ENCODE data around the gene RBM20.
"Not testable (repeated sequence)": the region's sequence is repeated elsewhere in the genome, so short reads cannot be mapped to it uniquely, and the experiment has no call there.

RBM20 gene

DNA sequence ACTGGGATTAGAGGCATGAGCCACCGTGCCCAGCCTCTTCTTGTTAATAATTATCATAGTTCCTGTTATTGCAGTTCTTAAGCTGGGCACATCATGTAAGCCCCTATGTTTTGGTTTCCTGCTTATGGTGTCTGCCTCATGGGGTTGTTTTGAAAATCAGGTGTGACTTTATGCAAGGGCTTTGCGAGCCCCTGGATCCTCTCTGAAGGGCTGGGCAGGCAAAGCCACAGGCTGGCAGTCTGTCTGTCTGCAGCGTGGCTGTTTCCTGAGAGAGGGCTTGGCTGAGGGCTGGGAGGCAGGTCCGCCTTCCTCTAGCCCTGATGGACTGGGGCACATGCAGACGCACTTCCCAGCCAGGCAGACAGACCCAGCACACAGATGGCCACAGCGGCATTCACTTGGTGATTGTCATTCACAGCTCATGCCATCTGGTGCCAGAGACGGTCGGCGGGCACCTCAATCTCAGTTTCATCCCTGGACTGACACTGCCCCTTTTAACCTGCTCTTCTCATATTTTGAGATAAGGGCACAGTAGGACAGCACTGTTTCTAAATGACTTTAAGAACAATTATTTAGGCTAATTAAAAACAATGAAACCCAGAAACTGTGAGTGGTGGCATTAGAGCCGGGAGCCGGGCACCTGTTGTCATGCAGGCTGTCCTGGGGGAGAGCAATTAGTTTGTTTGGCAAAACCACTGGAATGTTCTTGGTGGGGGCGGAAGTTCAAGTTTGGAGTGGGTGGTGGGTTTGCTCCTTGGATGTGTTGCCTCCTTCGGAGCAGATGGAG is 35.5 kb downstream of the RBM20 start:
- no peak for DNase-seq (ENCODE audit: low read depth)

DNA sequence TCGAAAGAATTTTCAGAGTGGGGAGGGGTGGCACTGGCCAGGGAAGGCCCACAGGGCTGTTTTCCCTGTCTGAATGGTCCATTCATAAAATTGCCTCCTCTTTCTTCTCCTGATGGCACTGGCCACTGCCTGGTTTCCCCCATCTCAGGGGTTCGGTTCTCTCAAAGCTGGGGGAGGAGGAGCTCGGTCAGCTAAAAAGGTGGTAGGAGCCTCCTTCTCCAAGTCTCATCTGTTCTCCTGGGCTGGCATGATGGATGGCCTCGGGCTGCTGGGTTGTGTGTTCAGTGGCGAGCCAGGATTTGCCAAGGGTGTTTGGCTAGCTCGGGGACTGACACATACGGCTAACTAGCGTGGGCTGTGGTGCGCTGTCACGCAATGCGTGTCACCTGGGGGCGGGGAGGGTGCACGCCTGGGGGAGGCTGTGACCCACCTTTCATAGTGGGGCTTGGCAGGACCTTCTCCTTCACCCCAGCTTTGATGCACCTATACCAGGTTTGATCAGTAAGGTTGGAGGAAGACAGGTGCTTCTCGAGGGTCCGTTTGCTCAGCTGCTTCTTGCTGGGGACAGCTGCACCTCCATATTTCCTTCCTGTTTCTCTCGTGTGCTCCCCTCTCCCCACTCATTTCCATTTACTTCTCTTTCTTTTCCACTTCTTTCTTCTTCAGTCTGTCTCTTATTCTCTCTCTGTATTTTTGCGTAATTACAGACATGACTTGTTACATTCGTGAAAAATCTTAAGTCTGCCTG is 36.3 kb downstream of the RBM20 start:
- DNase-seq (ENCODE audit: low read depth) = no peak

DNA sequence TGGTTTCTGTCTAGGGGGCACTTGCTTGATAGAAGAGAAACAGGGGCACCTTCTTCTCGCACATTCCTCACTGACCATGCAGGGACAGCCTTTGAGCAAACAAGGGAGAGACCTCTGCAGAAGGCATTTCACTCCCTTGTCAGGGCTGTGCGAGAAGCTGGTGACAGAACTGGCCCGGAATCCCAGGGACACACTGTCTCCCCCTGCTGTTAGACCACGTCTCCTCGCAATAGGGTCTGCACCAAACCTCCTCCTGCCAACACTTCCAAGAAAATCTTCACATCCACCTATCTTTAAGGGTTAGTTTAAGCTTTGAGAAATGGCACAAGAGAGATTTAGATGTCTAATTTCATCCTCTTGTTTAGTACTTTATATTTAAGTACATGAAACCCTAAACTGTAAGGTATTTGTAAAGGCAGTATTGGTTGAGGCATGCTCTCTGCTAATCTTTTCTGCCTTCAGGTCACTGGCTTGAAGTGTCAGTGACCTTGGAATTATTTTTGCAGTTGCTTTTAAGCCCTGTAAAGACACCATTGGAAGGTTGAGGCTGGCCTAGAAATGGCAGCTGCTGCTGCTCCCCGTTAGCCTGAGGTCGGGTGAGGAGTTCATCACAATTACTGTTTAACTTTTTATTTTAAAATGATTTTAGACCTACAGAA is 37.0 kb downstream of the RBM20 start:
- no peak for DNase-seq (ENCODE audit: low read depth)

DNA sequence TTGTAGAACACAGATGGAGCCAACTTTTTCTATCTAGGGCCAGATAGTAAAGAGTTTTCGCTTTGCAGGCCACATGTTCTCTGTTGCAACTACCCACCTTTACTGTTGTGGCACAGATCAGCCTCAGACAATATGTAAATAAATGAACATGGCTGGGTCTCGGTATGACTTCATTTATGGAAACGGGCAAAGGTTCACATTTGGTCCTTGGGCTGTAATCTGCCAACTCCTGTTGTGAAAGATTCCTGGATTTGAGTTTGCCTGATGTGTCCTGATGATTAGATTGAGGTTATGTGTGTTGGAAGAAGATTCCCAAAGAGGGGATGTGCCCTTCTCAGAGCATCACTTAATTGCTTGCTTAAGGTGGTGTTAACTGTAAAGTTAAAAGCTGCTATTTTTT is 38.2 kb downstream of the RBM20 start:
- no peak for DNase-seq (ENCODE audit: low read depth)

- DNase-seq (ENCODE audit: low read depth) = no peak
These were observed 40.8 kb downstream of the RBM20 start for GRCh38 chr10:110684800-110685446.

DNA sequence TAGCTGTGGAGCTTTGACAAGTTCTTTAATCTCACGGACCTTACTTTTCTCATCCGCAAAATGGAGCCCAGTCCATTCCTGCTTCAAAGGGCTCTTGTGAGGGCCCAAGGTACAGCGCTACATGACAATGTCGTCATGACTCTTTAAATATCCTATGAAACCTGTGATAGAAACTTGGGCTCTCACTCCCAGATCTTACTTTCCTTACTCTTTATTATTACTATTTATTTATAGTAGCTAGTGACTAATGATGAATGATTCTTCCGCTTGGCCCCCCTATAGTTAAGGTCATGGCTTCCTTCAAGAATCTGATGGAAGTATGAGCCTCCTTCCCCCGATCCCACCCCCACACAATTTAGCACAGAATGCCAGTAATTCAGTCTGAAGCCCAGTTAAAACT is 41.9 kb downstream of the RBM20 start:
- DNase-seq (ENCODE audit: low read depth) = no peak

DNA sequence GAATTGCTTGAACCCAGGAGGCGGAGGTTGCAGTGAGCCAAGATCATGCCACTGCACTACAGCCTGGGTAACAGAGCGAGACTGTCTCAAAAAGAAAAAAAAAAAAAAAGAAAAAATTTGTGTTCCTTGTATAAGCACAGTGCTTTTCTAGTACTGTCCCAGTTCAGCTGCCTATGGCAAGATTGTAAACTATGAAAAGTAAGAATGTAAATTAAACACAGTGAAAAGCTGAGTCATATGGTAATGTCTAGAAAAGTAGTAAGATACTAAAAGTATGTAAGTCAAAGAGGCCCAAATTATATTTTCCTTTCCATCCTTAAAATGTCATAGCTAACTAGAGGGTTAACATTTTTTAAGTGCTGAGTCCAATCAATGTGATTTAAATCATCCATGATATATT is 42.8 kb downstream of the RBM20 start:
- no peak for DNase-seq (ENCODE audit: low read depth)

GRCh38 chr10:110687400-110687799 is 43.3 kb downstream of the RBM20 start:
- DNase-seq (ENCODE audit: low read depth) = no peak

DNA sequence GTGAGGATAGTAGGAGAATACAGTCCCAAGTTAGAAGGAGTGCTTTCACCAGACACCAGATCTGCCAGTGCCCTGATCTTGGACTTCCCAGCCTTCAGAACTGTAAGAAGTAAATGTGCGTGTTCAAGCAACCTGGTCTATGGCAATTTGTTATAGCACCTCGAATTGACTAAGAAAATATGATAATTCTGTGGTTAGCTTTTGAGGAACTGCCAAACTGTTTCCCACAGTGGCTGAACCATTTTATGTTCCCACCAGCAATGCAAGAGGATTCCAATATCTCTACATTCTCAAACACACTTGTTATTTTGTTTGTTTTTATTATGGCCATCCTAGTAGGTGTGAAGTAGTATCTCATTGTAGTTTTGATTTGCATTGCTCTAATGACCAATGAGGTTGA is 47.0 kb downstream of the RBM20 start:
- no peak for DNase-seq (ENCODE audit: low read depth)

GRCh38 chr10:110694263-110694662 is 50.1 kb downstream of the RBM20 start:
- DNase-seq (ENCODE audit: low read depth) = no peak

GRCh38 chr10:110694820-110695538 is 50.8 kb downstream of the RBM20 start:
- DNase-seq (ENCODE audit: low read depth) = no peak

DNA sequence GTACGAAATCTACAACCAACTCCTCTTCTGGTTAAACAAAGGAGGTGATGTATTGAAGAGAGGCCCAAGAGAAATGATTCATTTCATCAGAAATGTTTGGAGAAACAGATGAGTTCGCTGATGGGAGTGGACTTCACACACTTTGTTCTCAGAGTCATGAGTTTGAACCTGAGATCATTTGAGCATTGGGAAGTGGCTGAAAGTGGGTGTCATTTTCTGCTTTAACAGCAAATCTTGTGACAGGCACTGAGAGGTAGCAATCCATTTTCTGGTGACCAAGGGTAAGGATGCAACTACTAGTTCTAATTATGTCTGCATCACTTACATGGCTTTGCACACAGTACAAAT is 51.4 kb downstream of the RBM20 start:
- no peak for DNase-seq (ENCODE audit: low read depth)

- no peak for DNase-seq (ENCODE audit: low read depth)
These were observed 52.3 kb downstream of the RBM20 start for GRCh38 chr10:110696436-110696835.

- no peak for DNase-seq (ENCODE audit: low read depth)
These were observed 54.2 kb downstream of the RBM20 start for GRCh38 chr10:110698340-110698739.

DNA sequence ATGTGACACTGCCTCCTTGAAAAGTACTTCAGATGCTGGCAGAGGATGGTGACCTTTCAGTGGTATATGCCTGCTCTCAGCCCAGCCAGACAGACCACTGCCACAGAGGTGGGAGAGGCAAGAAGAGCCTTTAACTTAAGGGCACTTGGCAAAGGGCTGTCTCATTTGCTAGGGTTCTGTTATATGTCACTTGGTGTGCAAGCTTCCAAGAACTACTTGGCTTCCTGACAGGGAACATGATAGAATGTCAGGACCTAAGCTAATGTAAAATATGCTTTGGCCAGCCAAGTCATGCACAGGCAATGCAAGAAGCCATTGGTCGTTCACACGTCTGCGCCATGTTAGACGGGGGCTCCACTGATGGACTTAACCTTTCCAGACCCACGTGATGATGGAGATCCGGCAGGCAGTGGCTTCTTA is 54.7 kb downstream of the RBM20 start:
- no peak for DNase-seq (ENCODE audit: low read depth)

DNA sequence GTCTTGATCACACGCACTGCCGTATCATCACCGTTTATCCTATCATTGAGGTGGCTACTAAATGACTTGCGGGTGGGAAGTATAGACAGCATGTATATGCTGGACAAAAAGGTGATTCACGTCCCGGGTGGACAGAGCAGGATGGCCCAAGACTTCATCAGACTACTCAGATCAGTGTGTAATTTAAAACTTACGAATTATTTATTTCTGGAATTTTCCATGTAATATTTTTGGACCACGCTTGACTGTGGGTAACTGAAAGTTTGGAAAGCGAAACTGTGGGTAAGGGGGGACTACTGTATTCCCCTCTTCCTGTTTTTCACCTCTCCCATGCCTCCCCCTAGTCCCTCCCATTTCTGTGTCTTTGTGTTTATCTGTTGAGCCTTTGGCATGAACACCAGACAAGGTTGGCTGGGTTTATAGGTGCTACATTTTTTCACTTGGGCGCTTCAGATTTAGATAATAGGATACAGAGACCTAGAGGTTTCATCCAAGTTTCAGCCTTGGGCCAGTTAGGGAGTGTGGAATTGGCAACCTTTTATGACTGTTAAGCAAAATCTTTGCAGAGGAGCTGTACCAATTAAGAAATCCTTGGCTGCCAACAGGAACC is 55.8 kb downstream of the RBM20 start:
- no peak for DNase-seq (ENCODE audit: low read depth)

DNA sequence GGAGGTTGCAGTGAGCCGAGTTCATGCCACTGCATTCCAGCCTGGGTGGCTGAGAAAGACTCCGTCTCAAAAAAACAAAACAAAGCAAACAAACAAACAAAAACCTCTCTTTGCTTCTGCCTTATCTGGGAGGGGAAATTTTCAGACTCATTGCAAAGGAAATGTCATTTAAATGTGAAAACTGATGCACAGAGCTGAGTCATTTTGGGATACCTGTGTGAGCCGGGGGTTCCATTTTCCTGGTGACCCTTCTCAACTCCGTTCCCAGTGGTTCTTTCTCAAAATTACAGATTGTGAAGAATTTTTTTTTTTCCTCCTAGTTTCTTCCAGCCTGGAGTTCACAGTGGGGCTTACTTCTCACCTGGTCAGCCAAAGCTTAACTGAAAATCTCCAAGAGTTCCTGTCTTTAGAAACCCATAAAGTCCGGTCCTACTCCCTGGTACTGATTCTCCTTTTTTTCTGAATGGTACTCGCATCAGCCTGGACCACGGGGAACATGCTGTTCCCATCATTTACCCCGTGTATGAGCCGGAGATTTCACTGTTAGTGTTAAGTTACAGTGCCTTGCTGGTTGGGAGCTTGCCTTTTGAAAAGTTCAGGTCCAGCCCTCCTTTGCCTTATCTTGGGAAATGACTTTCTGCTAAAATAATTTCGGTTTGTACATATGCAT is 56.9 kb downstream of the RBM20 start:
- no peak for DNase-seq (ENCODE audit: low read depth)

DNA sequence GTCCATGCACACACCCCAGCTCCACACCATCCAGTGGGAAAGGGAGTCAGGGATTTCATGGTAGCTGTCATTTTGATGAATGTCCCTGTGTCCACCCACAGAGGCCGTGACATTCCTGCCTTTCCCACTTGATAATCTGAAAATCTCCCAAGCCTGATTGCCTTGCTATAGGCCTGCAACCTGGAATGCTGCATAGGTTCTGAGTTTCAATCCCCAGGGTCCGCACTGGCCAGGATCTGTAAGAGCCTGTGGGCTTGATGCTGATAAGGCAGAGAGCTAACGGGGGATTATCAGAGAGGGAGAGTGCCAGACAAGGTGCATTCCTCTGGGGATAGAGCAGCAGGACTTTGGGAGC is 57.5 kb downstream of the RBM20 start:
- DNase-seq (ENCODE audit: low read depth) = no peak

DNA sequence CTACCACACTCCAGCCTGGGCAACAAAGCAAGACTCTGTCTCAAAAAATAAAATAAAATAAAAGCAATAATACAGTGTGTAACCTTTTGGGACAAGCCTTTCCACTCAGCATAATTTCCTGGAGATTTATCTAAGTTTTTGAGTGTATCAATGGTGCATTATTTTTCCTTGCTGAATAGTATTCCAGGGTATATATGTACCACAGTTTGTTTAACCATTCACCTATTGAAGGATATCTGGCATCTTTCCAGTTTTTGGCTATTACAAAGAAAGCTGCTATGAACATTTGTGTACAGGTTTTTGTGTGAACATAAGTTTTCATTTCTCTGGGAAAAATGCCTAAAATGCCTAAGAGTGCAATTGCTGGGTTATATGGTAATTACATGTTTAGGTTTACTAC is 59.9 kb downstream of the RBM20 start:
- no peak for DNase-seq (ENCODE audit: low read depth)

DNA sequence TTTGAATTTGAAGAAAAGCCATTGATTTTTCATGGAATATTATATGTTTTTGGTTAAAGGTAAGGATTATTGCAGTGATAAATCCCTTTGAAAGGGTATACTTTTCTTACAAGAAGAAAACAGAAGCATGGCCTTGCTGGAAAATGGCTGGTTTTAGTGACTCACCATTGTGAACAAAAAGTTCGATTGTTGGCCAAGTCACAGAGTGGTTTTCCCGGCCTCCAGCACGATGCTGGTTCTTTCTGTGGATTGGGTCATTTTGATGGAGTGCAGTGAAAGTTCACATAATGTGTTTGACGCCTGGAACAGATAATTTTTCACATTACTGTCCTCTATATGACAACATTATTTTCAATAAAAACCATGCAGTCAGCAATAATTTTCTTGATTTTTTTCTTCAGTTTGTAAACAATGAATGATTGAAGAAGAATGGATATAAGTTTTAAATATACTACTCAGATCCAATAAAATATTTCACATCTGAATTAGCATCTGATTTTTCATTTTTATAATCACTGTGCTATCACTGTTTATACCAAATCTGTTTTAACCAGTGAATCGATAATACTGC is 60.9 kb downstream of the RBM20 start:
- no peak for DNase-seq (ENCODE audit: low read depth)

- DNase-seq (ENCODE audit: low read depth) = not testable (repeated sequence)
These were observed 61.5 kb downstream of the RBM20 start for GRCh38 chr10:110705596-110705995.
